Fibroblast of skin of left biceps (primary cell): ENCODE data around the gene ATRNL1.

Experiments
- DNase-seq, 2 experiments: peaks; one replicate each; pipeline ENCODE4 v3.0.0-alpha.2; 2013; ENCODE audit warnings: low read depth in 2 of 2

The ATRNL1 gene

GRCh38 chr10:115093286-115093775, at the start of gene ATRNL1:
Gene ATRNL1 (plus strand): TSS chr10:115093365. CDS start chr10:115093751, 386 bp downstream.
- no peak for DNase-seq

- DNase-seq = no peak
Observed at GRCh38 chr10:115043719-115044118, 49.4 kb upstream of the ATRNL1 start.

- DNase-seq = no peak
Observed at GRCh38 chr10:115044891-115045290, 48.3 kb upstream of the ATRNL1 start.

- DNase-seq = no peak
Observed at GRCh38 chr10:115045499-115045898, 47.7 kb upstream of the ATRNL1 start.

GRCh38 chr10:115046686-115047236, 46.4 kb upstream of the ATRNL1 start:
- DNase-seq = no peak

GRCh38 chr10:115047705-115048104, 45.5 kb upstream of the ATRNL1 start:
- DNase-seq = no peak

- no peak for DNase-seq
Observed at GRCh38 chr10:115049318-115049717, 43.8 kb upstream of the ATRNL1 start.

- peak; percentile 23 to 28 for DNase-seq
Observed at GRCh38 chr10:115049960-115050359, 43.2 kb upstream of the ATRNL1 start.

- no peak for DNase-seq
Observed at GRCh38 chr10:115050375-115051010, 42.7 kb upstream of the ATRNL1 start.

- no peak for DNase-seq
Observed at GRCh38 chr10:115051216-115051615, 41.9 kb upstream of the ATRNL1 start.

GRCh38 chr10:115052226-115052625, 40.9 kb upstream of the ATRNL1 start:
- DNase-seq = no peak

GRCh38 chr10:115052728-115053127, 40.4 kb upstream of the ATRNL1 start:
- no peak for DNase-seq

GRCh38 chr10:115056186-115056585, 37.0 kb upstream of the ATRNL1 start:
- DNase-seq = no peak

- no peak for DNase-seq
Observed at GRCh38 chr10:115059301-115059898, 33.8 kb upstream of the ATRNL1 start.

GRCh38 chr10:115063701-115064658, 29.2 kb upstream of the ATRNL1 start:
- DNase-seq = peak; percentile 56 to 58

- DNase-seq = no peak
Observed at GRCh38 chr10:115065801-115066200, 27.4 kb upstream of the ATRNL1 start.

GRCh38 chr10:115066528-115066927, 26.6 kb upstream of the ATRNL1 start:
- no peak for DNase-seq

- no peak for DNase-seq
Observed at GRCh38 chr10:115073796-115074195, 19.4 kb upstream of the ATRNL1 start.

- no peak for DNase-seq
Observed at GRCh38 chr10:115082506-115082905, 10.7 kb upstream of the ATRNL1 start.

- no peak for DNase-seq
Observed at GRCh38 chr10:115084277-115084850, 8.8 kb upstream of the ATRNL1 start.

GRCh38 chr10:115091161-115091560, 2.0 kb upstream of the ATRNL1 start:
- DNase-seq = no peak

GRCh38 chr10:115092258-115092554, 959 bp upstream of the ATRNL1 start:
- no peak for DNase-seq
